Thyroid gland (tissue), 4 donors: ENCODE measurements around the gene GIT2.

ENCODE experiments used
- POLR2A ChIP-seq, 2 donors: fragments of 450-650 bp; IDR thresholded peaks; one replicate each; pipeline ENCODE4 v1.6.1; 2017; ENCODE audit warnings: antibody characterized with exemption in 2 of 2, mild to moderate bottlenecking in 2 of 2, moderate library complexity in 1 of 2
- TF ChIP-seq, protein P1 (sequence below), 6 experiments: fragments of 200-600 bp in 3 of 6; fragments of 450-650 bp in 3 of 6; sonication (generic) in 3 of 6; IDR thresholded peaks; one replicate each; pipeline ENCODE4 v1.5.1; 2016 to 2019; ENCODE audit warnings: antibody characterized with exemption in 6 of 6, mild to moderate bottlenecking in 2 of 6, inconsistent platforms in 1 of 6, moderate library complexity in 1 of 6

GRCh38 chr12:109962398-109962797 lies 33.8 kb downstream of the GIT2 start:
- TF ChIP-seq, protein P1, sequence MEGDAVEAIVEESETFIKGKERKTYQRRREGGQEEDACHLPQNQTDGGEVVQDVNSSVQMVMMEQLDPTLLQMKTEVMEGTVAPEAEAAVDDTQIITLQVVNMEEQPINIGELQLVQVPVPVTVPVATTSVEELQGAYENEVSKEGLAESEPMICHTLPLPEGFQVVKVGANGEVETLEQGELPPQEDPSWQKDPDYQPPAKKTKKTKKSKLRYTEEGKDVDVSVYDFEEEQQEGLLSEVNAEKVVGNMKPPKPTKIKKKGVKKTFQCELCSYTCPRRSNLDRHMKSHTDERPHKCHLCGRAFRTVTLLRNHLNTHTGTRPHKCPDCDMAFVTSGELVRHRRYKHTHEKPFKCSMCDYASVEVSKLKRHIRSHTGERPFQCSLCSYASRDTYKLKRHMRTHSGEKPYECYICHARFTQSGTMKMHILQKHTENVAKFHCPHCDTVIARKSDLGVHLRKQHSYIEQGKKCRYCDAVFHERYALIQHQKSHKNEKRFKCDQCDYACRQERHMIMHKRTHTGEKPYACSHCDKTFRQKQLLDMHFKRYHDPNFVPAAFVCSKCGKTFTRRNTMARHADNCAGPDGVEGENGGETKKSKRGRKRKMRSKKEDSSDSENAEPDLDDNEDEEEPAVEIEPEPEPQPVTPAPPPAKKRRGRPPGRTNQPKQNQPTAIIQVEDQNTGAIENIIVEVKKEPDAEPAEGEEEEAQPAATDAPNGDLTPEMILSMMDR (IDR thresholded peaks at IDR 0.05) = no peak
- no peak for TF ChIP-seq POLR2A (IDR thresholded peaks at IDR 0.05)
